Heart left ventricle (tissue), 16 donors: ENCODE measurements around the gene BIRC7. TPM values are rescaled to one million over a fixed set of nuclear protein-coding genes. Genes with fewer than 3 reads are reported as not detected.

Source experiments
- ATAC-seq, 4 donors: fragments of 200-7000 bp; cut with Tn5 transposase; one replicate each; pipeline ENCODE4 v1.9.1; 2020 to 2022; ENCODE audit warnings: moderate library complexity in 4 of 4, mild to moderate bottlenecking in 3 of 4, moderate number of reproducible peaks in 1 of 4
- DNase-seq, 5 donors: peaks; one replicate each; pipeline ENCODE4 v3.0.0-alpha.2; 2020
- H3K27ac ChIP-seq, 12 donors: fragments of 200-600 bp; sonication (generic) in 4 of 12; one replicate each; pipeline versions ENCODE4 v1.5.0 to v1.8.0; 2016 to 2022; ENCODE audit warnings: mild to moderate bottlenecking in 2 of 12
- H3K27me3 ChIP-seq, 9 donors: fragments of 200-600 bp; sonication (generic) in 2 of 9; one replicate each; pipeline versions ENCODE4 v1.5.1 to v1.8.0; 2016 to 2022; ENCODE audit warnings: mild to moderate bottlenecking in 3 of 9
- H3K36me3 ChIP-seq, 9 donors: fragments of 200-600 bp; sonication (generic) in 2 of 9; one replicate each; pipeline versions ENCODE4 v1.5.0 to v1.8.0; 2018 to 2022; ENCODE audit warnings: mild to moderate bottlenecking in 2 of 9
- H3K4me1 ChIP-seq, 12 donors: fragments of 200-600 bp; sonication (generic) in 4 of 12; one replicate each; pipeline versions ENCODE4 v1.5.0 to v1.8.0; 2016 to 2022; ENCODE audit warnings: mild to moderate bottlenecking in 3 of 12
- H3K4me3 ChIP-seq, 12 donors: fragments of 200-600 bp; sonication (generic) in 4 of 12; one replicate each; pipeline versions ENCODE4 v1.5.0 to v1.8.0; 2017 to 2022; ENCODE audit warnings: mild to moderate bottlenecking in 9 of 12, moderate library complexity in 4 of 12
- H3K9me3 ChIP-seq, 12 donors: fragments of 200-600 bp; sonication (generic) in 4 of 12; one replicate each; pipeline versions ENCODE4 v1.5.0 to v1.8.0; 2016 to 2022; ENCODE audit warnings: mild to moderate bottlenecking in 1 of 12
- CTCF ChIP-seq, 12 donors: fragments of 200-600 bp; sonication (generic) in 4 of 12; IDR thresholded peaks; one replicate each; pipeline versions ENCODE4 v1.5.0 to v1.8.0; 2018 to 2022; ENCODE audit warnings: antibody characterized with exemption in 12 of 12, mild to moderate bottlenecking in 5 of 12
- POLR2A ChIP-seq, 2 donors: fragments of 450-650 bp; IDR thresholded peaks; one replicate each; pipeline ENCODE4 v1.6.1; 2017; ENCODE audit warnings: antibody characterized with exemption in 2 of 2, mild to moderate bottlenecking in 2 of 2, moderate library complexity in 2 of 2
- WGBS, 4 donors: extraction: QIAGEN DNeasy Blood & Tissue Kit in 2 of 4; methylation state at CpG; one replicate each; pipeline versions ENCODE4 v1.1.5 to v1.1.7; 2013 to 2018; 5-methylcytosine and 5-hydroxymethylcytosine counted together
- intact Hi-C, 10 donors: fragments of 100-400 bp; cut with DNase I; formaldehyde crosslinking; loops; one replicate each; pipeline versions ENCODE4 v1.11.1 to v1.14.2; 2022
- polyA plus RNA-seq, 2 donors: library from polyadenylated mRNA; stranded (reverse); fragments of 200-250 nt; gene quantifications; one replicate each; pipeline ENCODE4 v1.2.3, GENCODE V29; 2013
- total RNA-seq, 9 donors: library from RNA; depleted of rRNA in 2 of 9; stranded (reverse); fragments of >200 nt in 2 of 9; fragmentation: NEBNext Ultra II Directional in 3 of 9; extraction: Animal tissue kit (Norgen Biotek cat#: 25700) in 3 of 9; gene quantifications; one replicate each; pipeline versions ENCODE4 v1.1.0 to v1.2.4, GENCODE V29; 2016 to 2023
- donor health status: ischemic (EF 13 %, LVEDD 7.1; RV severe dilation, severe dysfunction).
- donor health status: healthy with polysubstance abuse.
- donor health status: DM: no; HTN: yes; CAD: no.
- donor health status: DM: no; HTN: no; CAD: no.
- donor health status: ischemic (EF 25% LVEDD 6.9; RV normal size, moderate dysfunction).
- donor health status: ischemic (EF 25% LVEDD 5.7; RV mildly dilated, moderate dysfunction).
- donor health status: healthy.
- donor health status: DM: yes; HTN: yes; CAD: no.
- donor health status: ischemic (EF 35%, LVEDD 5.7; RV mildly dilated, moderate dysfunction).
- donor health status: nonischemic (EF 11% LVEDD 7.7; RV severe dilation, severe dysfunction).
- donor health status: DM: yes; HTN: yes; CAD: no.
- donor health status: PGD.
- donor health status: ischemic (EF 29% LVEDD 5.4; RV normal size, mild dysfunction).
- donor health status: nonischemic (EF 23%, LVEDD 6.1; RV moderate dilation, normal function).

Gene BIRC7
- total and polyA plus RNA-seq, 11 donors, result 0.20 to 5.6 (median 0.50) TPM; not detected in 5

- no peak for ATAC-seq
- no peak for TF ChIP-seq CTCF (IDR thresholded peaks at IDR 0.05)
- no peak for TF ChIP-seq POLR2A (IDR thresholded peaks at IDR 0.05)
- Histone ChIP-seq H3K4me1 (no peaks in the 10 kb centered on the region), H3K36me3 (no peaks in the 10 kb centered on the region), H3K27ac (no peak overlapping the region), H3K4me3 (no peak overlapping the region), H3K9me3 (no peaks in the 10 kb centered on the region), H3K27me3 (peaks cover 0 to 15% (median 9%) of the 10 kb centered on the region in 9 donors)
- intact Hi-C loops, result no loop called here
- DNase-seq, result peak in 1 of 5 donors; percentile 14
- WGBS, 4 donors, result 69 to 86% (median 79%) methylated on average over 7 of the region's 7 CpGs
Observed at GRCh38 chr20:63187338-63188158, 48.2 kb upstream of the BIRC7 start.

- TF ChIP-seq POLR2A (IDR thresholded peaks at IDR 0.05), result no peak
- TF ChIP-seq CTCF (IDR thresholded peaks at IDR 0.05), result no peak
- WGBS, 4 donors, result 79 to 87% (median 81%) methylated on average over 13 of the region's 13 CpGs
- DNase-seq (peak in 1 of 5 donors; percentile 12), ATAC-seq (no peak)
- intact Hi-C loops, result no loop called here
- no peaks in the 10 kb centered on the region for H3K36me3 ChIP-seq
- no peak overlapping the region for H3K4me3 ChIP-seq
- H3K4me1 ChIP-seq, result no peaks in the 10 kb centered on the region
- peaks cover 0 to 10% (median 6%) of the 10 kb centered on the region in 9 donors for H3K27me3 ChIP-seq
- H3K9me3 ChIP-seq, result no peaks in the 10 kb centered on the region
- H3K27ac ChIP-seq, result no peak overlapping the region
Observed at GRCh38 chr20:63188159-63188442, 47.6 kb upstream of the BIRC7 start.

GRCh38 chr20:63188641-63189321, 46.9 kb upstream of the BIRC7 start:
- DNase-seq (no peak), ATAC-seq (no peak)
- Histone ChIP-seq H3K4me3 (no peak overlapping the region), H3K27ac (no peak overlapping the region), H3K27me3 (peaks cover 0 to 5% (median 0%) of the 10 kb centered on the region in 9 donors), H3K4me1 (no peaks in the 10 kb centered on the region), H3K36me3 (no peaks in the 10 kb centered on the region), H3K9me3 (no peaks in the 10 kb centered on the region)
- intact Hi-C loops, result no loop called here
- TF ChIP-seq CTCF (IDR thresholded peaks at IDR 0.05), result no peak
- TF ChIP-seq POLR2A (IDR thresholded peaks at IDR 0.05), result no peak
- WGBS, 4 donors, result 62 to 74% (median 67%) methylated on average over 14 to 15 of the region's 15 CpGs

- intact Hi-C loops, result no loop called here
Observed at GRCh38 chr20:63189322-63189642, 46.4 kb upstream of the BIRC7 start.

More at GRCh38 chr20:63189322-63189642, 46.4 kb upstream of the BIRC7 start:
- Histone ChIP-seq H3K36me3 (peaks cover 0 to 1% (median 0%) of the 10 kb centered on the region in 9 donors), H3K27me3 (peaks cover 0 to 3% (median 0%) of the 10 kb centered on the region in 9 donors), H3K4me1 (no peaks in the 10 kb centered on the region), H3K4me3 (no peak overlapping the region), H3K27ac (no peak overlapping the region), H3K9me3 (no peaks in the 10 kb centered on the region)
- ATAC-seq (no peak), DNase-seq (no peak)
- WGBS, 4 donors, result 80 to 89% (median 87%) methylated on average over 5 of the region's 5 CpGs
- no peak for TF ChIP-seq POLR2A (IDR thresholded peaks at IDR 0.05)
- no peak for TF ChIP-seq CTCF (IDR thresholded peaks at IDR 0.05)
